Suprapubic skin (tissue), 4 donors: ENCODE measurements around the gene GPR25.

Experiments used
- CTCF ChIP-seq, 2 donors: fragments of 200-600 bp in 1 of 2; fragments of 450-650 bp in 1 of 2; sonication (generic) in 1 of 2; IDR thresholded peaks; one replicate each; pipeline ENCODE4 v1.5.1; 2016 to 2019; ENCODE audit warnings: antibody characterized with exemption in 2 of 2, mild to moderate bottlenecking in 1 of 2, moderate library complexity in 1 of 2
- EP300 ChIP-seq: sonication (generic); formaldehyde crosslinking; IDR thresholded peaks from one replicate; pipeline ENCODE4 v1.6.1; 2017; ENCODE audit warnings: antibody characterized with exemption
- POLR2A ChIP-seq, 2 donors: fragments of 450-650 bp; IDR thresholded peaks; one replicate each; pipeline ENCODE4 v1.6.1; 2017; ENCODE audit warnings: antibody characterized with exemption in 2 of 2, mild to moderate bottlenecking in 2 of 2, moderate library complexity in 2 of 2
- POLR2AphosphoS5 ChIP-seq, 3 donors: sonication (generic); formaldehyde crosslinking; IDR thresholded peaks; one replicate each; pipeline ENCODE4 v1.6.1; 2017; ENCODE audit warnings: antibody characterized with exemption in 3 of 3

GRCh38 chr1:200899015-200899386 lies 26.2 kb downstream of the GPR25 start:
- no peak for TF ChIP-seq CTCF (IDR thresholded peaks at IDR 0.05)
- TF ChIP-seq POLR2A (IDR thresholded peaks at IDR 0.05) = no peak
- TF ChIP-seq EP300 = no peak
- TF ChIP-seq POLR2AphosphoS5 (IDR thresholded peaks at IDR 0.05) = no peak
